ENCODE measurements around the gene GSTCD.
"Not testable (repeated sequence)": the region's sequence is repeated elsewhere in the genome, so short reads cannot be mapped to it uniquely, and the experiment has no call there.

Gene GSTCD

DNA sequence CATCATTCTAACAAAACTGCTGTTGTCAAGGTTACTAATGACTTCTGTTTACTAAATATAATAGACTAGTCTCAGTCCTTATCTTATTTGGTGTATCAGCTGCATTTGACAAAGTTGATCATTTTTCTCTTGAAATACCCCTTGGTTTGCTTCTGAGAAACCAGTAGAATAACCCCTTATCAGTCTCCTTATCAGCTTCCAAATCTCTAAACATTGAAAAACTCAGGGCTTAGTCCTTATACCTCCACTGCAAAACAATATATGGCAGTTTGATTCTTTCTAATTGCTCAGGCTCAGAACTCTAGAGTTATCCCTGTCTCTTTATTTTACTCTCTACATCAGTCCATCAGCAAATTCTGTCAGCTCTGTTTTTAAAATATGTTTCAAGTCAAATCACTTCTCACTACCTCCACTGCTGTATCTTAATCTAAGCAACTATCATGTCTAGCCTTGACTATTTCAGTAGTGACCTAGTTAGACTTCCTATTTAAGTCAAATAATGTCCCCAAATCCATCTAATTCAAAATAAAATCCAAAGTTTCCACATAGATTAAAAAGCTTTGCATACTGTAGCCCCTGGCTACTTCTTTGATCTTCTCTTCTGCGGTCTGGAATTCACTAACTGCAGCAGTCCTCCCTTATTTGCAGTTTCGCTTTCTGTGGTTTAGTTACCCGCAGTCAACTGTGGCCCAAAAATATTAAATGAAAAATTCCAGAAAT is 99.6 kb downstream of the GSTCD start:
- no peak for FAIRE-seq

DNA sequence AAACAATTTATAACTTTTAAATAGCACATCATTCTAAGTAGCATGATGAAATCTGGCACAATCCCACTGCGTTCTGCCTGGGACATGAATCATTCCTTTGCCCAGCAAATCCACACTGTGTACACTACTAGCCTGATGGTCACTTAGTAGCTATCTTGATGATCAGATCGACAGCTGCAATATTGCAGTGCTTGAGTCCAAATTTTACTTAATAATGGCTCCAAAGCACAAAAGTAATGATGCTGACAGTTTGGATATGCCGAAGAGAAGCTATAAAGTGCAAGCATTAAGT is 100.1 kb downstream of the GSTCD start:
- no peak for FAIRE-seq

DNA sequence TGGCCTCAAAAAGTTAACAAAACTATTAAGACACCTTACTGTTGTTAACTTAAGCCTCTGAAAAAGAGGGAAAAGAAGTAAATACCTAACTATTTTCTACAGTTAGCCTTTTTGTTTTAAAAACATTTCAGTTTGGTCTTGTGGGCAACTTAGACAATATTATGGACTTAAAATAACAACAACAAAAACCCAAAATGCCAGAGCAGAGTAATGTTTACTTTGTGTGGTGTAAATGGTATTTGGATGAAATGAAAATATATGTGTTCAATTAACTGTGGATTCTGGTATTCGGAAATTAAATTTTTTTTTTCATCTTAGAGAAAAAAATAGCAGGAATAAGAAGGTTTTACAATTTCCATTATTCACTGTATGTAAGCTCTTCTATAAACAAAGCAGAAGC is 107.1 kb downstream of the GSTCD start:
- FAIRE-seq, result no peak

DNA sequence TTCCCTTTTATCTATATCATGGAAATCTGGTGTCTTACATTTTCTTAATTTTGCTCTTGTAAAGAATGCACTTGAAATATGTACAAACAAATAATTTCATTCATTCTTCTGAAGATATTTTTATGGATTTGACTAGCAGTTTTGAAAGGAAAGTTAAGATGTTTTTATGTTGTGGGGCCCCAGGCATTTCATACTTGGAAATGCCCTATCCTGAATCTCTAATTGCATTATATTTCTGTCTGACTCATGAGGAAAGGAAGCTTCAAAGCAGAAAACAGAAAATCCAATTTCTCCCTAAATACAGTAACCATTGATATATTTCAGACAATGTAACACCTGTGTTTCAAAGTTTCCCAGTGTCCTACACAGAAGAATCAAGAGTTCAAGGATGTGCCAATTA is 113.5 kb downstream of the GSTCD start:
- FAIRE-seq, result no peak

DNA sequence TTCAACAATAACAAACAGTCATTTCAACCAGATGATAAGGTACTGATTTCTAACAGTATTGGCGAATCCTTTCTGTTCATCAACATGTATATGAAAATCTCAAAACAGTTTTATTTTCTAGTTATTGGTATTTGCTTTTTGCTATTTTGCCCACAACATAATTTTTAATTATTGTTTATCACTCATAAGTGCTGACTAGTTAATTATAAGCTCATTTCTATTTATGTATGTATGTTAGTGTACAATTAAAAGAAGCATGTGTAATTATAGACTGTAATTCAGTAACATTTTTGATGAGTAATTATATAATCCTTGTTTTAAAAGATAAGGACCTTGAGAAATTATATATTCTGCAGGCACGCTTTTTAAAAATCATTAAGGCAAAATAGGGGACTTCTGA is 119.5 kb downstream of the GSTCD start:
- FAIRE-seq, result no peak

DNA sequence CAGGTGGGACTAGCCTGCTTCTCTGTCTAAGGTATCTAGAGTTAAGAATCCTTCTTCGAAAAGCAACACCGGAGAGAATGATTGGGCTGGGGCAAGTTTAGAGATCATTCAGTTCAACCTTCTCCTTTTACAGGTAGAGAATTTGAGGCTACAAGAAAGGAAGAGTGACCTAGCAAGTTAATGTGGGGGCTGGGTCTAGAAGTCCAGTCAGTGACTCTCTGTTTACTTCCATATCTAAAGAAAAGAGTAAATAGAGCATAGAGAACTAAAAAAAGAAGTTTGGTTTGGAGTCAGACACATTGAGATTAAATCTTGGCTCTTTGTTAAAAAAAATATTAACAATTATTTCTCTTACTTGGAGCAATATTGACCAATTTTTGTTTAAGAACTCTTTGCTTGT is 122.6 kb downstream of the GSTCD start:
- FAIRE-seq, result no peak

DNA sequence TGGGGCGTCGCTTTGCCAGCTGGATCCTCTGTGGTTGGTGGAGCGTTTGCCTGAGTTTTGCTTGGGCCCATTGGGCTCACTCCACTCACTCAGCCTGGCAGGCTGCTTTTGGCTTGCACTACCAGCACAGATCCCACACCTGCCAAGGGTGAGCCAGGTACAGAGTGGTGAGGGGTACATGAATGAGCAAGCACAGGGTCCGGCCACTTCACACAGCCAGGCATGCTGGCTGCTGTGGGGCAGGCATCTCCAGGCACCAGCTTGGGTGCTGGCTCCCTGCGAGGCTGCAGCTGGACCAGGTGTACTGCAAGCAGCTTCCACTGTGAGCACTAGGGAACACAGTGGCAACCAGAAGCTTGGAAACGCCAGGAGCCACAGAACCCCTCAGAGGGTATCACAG is 126.6 kb downstream of the GSTCD start:
- no peak for FAIRE-seq

DNA sequence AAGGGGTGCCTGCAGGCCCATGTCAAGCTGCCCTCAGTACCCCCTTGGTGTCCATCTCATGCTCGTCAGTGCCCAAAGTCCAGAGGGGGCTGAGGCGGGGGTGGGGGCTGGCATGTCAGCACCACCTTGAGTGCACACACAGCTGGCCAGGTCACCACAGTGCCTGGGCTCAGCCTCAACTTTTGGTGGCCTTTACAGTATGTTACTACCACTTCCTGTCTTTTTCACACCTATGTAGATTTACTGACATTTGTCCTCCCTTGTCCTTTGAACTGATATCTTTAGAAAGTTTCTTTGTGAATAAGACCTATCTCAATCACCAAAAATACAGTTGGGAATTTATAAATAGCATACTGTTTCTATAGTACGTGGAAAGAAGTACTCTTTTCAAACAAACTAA is 128.0 kb downstream of the GSTCD start:
- no peak for FAIRE-seq

DNA sequence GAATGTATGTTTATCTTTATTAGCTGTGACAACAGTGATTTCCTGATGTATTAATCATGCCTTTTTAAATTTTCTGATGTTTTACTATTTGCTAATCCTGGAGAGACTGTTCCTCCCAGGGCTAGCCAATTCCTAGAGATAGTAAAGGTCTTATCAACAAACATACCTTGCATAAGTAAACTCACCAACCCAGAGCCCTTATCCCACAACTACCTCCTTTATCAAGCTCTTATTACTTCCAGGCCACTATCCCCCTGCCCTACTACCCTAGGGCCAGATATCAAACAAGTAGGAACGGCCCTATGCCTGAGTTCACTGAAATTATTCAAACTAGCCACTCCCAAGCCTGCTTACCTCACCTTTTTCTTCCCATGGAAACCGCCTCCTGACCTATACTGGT is 128.5 kb downstream of the GSTCD start:
- FAIRE-seq, result no peak

DNA sequence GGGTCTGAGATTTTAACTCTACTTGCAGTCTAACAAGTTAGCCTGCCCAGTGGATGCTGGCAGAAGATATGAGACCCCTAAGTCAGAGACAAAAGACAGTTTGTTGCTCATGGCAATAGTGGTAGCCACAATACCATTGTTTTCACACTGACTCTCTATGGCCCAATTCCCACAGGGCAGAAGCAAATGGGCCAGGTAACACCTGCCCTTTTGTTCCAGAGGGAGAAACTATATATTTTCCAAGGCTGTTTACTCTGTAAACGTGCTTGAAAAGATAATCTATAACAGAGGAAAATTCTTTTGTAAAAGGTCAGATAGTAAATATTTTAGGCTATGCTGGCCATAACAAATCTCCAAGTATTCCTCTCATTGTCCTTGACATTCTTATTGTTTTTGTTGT is 129.5 kb downstream of the GSTCD start:
- FAIRE-seq, result no peak

DNA sequence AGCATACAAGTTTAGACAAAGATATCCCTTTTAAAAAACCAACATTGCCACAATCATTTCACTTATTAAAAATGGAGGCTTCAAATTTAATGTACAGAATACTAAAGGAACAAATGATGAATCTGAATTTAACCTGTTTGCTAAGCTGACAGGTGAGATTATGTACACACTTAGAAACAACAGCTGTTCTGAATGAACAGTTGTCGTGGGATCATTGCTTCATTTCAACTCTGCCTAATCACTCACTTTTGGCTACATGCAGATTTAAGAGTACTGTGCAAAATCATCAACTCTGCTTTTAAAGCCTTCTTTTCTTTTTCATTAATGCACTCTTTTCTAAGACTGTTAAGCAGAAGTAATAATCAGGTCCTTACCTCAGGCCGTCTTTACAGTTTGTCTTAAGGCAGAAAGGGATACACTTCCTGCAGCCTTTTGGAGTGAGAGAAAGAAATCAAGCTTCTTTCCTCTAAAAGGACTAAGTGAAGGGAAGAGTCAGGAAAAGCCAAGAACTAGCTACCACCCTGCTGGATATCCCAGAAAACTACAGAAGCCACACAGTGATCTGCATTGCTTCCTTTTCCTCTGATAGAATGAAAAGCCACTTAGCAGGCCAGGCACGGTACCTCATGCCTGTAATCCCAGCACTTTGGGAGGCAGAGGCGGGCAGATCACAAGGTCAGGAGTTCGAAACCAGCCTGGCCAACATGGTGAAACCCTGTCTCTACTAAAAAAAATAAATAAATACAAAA is 132.0 kb downstream of the GSTCD start:
- FAIRE-seq, result peak; percentile 34

DNA sequence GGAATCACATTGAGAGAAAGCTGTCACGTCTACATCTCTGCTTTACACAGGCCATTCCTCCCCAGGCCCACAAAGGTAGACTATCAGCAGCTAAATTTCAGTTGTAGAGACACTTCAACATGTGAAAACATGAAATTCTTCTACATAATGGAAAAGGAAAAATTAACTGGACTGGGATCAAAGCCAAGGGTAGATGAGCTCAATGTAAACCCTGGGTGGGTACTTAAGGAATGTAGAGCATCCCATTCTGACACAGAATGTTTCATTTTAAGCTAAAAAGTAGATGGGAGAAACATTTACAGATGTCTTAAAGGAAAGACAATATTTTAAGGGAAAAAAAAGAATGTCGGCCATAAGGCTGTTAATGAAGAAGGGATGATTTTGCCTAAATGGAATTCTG is 135.4 kb downstream of the GSTCD start:
- FAIRE-seq, result no peak

DNA sequence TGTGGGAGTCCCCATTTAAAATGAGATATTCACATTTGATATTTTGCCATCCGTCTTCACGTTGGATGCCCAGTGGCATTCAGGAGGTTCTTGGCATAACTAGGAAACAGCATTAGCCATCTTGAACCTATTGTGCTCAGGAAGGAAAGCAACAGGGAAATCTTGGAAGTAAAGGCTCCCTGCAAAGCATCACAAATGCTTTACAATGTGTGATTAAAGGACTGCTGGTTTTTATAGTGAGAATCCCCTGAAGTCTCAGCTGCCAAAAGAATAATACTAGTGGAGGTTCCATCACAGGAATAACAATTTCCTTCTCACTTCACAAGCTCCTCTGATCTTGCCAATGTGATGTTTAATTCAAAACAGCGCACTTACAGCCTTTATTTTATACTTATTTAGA is 137.0 kb downstream of the GSTCD start:
- no peak for FAIRE-seq

DNA sequence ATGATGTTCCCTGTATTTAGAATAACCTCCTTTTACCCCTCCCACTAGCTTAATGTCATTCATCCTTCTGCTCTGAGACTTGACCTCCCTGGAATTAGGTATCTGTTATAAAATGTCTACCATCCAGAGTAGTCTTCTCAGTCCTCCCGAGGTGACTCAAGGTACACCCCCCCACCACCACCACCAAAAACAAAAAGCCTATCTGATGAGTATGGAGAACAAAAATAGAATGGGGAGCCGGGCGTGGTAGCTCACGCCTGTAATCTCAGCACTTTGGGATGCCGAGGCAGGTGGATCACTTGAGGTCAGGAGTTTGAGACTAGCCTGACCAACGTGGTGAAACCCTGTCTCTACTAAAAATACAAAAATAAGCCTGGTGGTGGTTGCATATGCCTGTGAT is 139.8 kb downstream of the GSTCD start:
- not testable (repeated sequence) for FAIRE-seq

DNA sequence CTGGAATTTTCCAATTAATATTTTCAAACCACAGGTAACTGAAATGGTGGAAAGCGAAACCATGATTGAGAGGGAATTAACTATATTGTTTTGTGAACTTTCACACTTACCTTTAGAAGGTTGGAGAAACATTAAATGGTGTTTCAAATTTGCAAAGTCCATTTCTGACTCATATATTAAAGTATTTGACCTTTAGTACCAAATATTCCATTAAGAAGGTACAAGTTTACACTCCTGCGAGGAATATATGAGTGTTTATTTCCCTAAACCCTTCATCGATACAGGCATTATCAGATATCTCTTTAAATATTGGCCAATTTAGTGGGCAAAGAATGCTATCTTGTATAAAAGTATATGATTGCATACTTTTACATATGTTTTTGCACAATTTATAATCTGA is 142.6 kb downstream of the GSTCD start:
- no peak for FAIRE-seq

DNA sequence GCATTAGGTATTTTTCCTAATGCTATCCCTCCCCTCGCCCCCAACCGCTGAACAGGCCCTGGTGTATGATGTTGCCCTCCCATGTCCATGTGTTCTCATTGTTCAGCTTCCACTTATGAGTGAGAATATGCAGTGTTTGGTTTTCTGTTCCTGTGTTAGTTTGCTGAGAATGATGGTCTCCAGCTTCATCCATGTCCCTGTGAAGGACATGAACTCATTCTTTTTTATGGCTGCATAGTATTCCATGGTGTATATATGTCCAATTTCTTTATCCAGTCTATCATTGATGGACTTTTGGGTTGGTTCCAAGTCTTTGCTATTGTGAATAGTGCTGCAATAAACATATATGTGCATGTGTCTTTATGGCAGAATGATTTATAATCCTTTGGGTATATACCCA is 143.6 kb downstream of the GSTCD start:
- FAIRE-seq, result not testable (repeated sequence)

DNA sequence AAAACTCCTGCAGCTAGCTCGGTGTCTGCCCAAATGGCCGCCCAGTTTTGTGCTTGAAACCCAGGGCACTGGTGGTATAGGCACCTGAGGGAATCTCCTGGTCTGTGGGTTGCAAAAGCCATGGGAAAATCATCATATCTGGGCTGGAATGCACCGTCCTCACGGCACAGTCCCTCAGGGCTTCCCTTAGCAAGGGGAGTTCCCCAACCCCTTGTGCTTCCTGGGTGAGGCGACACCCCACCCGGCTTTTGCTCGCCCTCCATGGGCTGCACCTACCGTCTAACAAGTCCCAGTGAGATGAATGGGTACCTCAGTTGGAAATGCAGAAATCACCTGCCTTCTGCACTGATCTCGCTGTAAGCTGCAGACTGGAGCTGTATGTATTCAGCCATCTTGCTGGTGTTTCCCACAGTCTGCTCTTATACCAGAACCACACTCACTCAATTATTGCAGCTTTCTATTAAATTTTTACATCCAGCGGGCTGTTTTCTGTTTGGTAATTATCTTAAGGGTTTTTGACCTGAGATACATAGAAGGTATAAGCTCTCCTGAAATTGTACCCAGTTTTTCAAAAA is 150.0 kb downstream of the GSTCD start:
- FAIRE-seq, result no peak

DNA sequence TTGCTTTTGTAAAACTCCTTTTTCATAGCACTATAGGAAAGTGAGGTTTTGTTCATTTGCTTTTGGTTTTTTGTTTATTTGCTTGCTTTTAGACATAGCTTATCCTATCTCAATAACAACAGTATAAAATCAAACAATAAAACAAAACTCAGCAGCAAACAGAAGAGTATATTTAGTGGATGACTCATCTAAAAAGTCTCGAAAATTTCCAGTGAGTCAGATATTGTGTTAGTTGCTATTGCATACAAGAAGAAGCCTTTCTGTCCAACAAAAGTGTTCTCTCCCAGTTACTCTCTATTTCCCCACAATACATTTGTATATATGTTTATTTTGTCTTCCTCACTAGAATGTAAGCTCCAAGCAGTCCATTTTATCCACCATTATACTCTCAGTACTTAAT is 150.6 kb downstream of the GSTCD start:
- no peak for FAIRE-seq

DNA sequence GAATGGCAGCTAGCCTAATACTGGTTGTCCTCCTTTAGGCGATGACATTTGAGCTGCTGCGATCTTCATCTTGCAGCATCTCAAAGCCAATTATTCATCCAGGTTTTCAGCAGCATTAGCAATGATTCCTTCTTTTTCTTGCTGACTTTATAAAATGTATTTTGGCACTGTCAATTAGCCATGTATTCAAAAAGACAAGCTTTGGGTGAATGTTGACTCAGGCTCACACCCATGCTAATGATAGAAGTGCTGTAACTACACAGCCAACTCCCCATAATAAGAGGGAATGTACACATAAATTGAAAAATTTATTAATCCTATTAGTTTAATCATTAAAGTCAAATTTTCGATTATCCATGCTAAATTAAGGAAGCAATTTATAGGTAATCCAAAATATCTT is 162.4 kb downstream of the GSTCD start:
- no peak for FAIRE-seq

DNA sequence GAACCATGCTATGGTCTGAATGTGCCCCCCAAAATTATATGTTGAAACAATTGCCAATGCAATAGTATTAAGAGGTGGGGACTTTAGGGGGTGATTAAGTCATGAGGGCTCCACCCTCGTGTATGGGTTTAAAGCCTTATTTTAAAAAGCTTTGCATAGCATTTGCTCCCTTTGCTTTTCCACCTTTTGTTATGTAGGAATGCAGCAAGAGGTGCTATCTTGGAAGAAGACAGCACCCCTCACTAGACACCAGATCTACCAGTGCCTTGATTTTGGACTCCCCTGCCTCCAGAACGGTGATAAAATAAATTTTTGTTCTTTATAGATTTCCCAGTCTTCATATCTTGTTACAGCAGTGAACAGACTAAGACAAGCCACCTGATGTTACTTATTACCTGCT is 163.4 kb downstream of the GSTCD start:
- FAIRE-seq, result no peak

DNA sequence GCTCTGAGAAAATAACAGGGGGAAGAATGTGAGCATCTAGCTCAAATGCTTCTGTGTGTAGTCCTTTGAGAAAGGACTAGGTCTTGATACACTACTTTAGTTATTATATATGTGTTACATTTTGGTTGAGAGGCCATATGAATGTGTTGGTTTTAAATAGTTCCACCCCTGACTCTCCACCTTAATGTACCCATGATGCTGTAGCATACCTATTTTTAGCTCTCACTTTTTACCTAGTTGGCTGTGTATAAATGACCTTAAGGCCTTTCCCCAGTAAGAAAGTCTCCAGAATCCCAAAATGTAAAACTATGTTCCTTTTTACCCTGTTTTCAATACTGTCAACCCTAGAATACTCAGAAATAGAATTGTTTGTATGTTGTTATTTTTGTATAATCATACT is 166.6 kb downstream of the GSTCD start:
- FAIRE-seq, result no peak

DNA sequence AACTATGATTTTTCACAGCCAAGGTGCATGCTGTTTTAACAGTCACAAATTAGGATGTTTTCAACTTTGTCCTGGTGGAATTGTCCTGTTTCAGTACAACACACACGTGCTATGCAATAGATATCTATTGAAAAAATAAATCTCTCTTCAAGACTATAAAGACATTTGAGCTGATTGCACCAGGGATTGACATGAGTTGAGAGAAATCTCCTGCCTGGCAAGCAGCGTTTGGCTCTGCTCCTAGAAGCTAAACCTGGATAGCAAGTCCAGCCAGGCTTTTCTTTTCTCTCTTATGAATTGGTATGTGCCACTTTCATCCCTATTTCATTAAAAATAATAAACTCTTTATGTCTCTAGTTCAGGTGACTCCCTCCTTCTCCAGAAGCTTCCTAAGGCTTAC is 170.1 kb downstream of the GSTCD start:
- FAIRE-seq, result no peak

DNA sequence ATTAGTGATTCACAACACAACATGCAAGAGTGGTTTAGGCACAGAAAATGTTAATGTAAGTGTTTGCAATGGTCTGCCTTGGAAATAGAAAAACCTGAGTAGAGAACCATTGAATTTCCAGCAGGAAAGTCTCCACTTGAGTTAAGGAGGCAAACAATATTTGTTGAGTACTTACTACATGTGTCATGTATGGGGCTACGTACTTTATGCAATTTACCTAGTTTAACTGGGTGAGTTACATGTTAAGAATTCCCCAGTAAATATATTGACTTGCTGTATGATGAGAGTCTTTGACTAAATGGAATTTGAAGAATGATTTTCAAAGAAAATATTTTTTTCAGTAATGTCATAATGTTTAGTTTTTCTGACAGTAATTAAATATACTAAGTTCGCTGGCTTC is 178.9 kb downstream of the GSTCD start:
- FAIRE-seq, result no peak

DNA sequence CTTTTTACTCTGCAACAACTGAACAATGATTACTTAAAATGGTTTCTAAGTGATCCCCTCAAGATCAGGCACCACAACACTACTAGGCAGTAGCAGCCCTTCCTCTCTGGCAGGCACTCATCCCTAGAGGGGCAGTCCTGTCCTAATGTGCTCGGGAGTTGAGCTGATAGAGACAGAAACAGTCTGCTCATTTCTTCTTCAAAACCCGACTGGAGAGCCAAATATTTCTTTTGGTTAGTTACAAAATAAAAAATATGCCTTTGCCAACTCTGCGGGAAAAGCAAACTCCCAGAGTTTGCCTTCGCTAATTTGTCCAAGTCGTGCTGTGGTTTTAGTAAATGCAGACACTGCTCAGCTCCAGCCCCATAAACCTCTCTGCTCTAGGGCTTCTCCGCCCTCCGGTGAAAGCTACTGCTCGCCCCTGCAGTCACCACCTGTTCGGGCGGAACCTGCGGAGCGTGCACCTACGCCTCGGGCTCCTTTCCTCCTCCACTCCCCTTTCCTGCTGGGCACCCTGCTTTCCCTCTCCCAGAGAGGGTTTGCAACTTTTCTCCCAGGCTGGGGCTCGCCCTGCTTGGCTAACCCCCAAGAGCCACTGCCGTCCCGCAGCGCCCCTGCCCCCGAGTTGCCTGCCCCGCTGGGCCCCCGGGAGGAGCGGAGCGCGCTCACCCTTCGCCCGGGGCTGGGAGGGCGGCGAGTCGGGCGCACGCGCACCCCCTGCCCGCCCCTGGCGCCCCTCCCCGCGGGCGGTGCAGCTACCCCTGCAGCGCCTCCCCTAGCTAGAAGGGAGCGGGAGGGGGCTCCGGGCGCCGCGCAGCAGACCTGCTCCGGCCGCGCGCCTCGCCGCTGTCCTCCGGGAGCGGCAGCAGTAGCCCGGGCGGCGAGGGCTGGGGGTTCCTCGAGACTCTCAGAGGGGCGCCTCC is 186.3 kb downstream of the GSTCD start, which contains the start of gene NPNT:
NPNT (plus strand) TSS at position 812 of the 923 bp plus-strand sequence. CDS start 182 bp downstream, outside the sequence.
- FAIRE-seq, result no peak

Measured in G401.6 (cell line).